GM18499 (cell line): Measurements from ENCODE around the gene TMEM92.
"Not testable (repeated sequence)": the region's sequence is repeated elsewhere in the genome, so short reads cannot be mapped to it uniquely, and the experiment has no call there.

Experiments used
- ATAC-seq: cut with Tn5 transposase; IDR thresholded peaks from one replicate; pipeline ENCODE4 v1.9.1; 2021; ENCODE audit warnings: moderate number of reproducible peaks; ENCODE audit not compliant: insufficient read depth, unreplicated experiment

The TMEM92 gene

GRCh38 chr17:50261051-50261915, 13.0 kb upstream of the TMEM92 start:
- no peak for ATAC-seq

GRCh38 chr17:50262001-50262794, 12.1 kb upstream of the TMEM92 start:
- ATAC-seq, result no peak

- no peak for ATAC-seq
These were observed 10.7 kb upstream of the TMEM92 start for GRCh38 chr17:50263331-50264262.

GRCh38 chr17:50264263-50265113, 9.8 kb upstream of the TMEM92 start:
- no peak for ATAC-seq

- ATAC-seq, result no peak
These were observed 9.1 kb upstream of the TMEM92 start for GRCh38 chr17:50265212-50265611.

- ATAC-seq, result no peak
These were observed 8.5 kb upstream of the TMEM92 start for GRCh38 chr17:50265690-50266315.

- no peak for ATAC-seq
These were observed 7.7 kb upstream of the TMEM92 start for GRCh38 chr17:50266384-50267073.

GRCh38 chr17:50267074-50267841, 7.0 kb upstream of the TMEM92 start:
- ATAC-seq, result no peak

- no peak for ATAC-seq
These were observed 6.2 kb upstream of the TMEM92 start for GRCh38 chr17:50268026-50268425.

- ATAC-seq, result no peak
These were observed 5.5 kb upstream of the TMEM92 start for GRCh38 chr17:50268743-50269275.

GRCh38 chr17:50269477-50270434, 4.5 kb upstream of the TMEM92 start:
- ATAC-seq, result no peak

GRCh38 chr17:50270435-50271362, 3.6 kb upstream of the TMEM92 start:
- ATAC-seq, result no peak

- not testable (repeated sequence) for ATAC-seq
These were observed 2.9 kb upstream of the TMEM92 start for GRCh38 chr17:50271363-50271750.

GRCh38 chr17:50272246-50272645, 2.0 kb upstream of the TMEM92 start:
- ATAC-seq, result no peak
